ENCODE measurements around the gene CCDC71L. TPM values are rescaled to one million over a fixed set of nuclear protein-coding genes. Genes with fewer than 3 reads are reported as not detected.
A peak's percentile ranks its signal among the peaks of the same experiment; 100 is the strongest.

The CCDC71L gene
- polyA plus RNA-seq, 1 donor: 4.6 TPM

- DNase-seq: peak; percentile 2
Measured at GRCh38 chr7:106659166-106659962, 1.6 kb downstream of the CCDC71L start.

GRCh38 chr7:106658316-106659165, 2.4 kb downstream of the CCDC71L start:
- DNase-seq: no peak

- DNase-seq: no peak
Measured at GRCh38 chr7:106657085-106657991, 3.6 kb downstream of the CCDC71L start.

- no peak for DNase-seq
Measured at GRCh38 chr7:106655703-106656498, 5.1 kb downstream of the CCDC71L start.

GRCh38 chr7:106653488-106653887, 7.5 kb downstream of the CCDC71L start:
- no peak for DNase-seq

- DNase-seq: no peak
Measured at GRCh38 chr7:106652909-106653308, 8.0 kb downstream of the CCDC71L start.

- no peak for DNase-seq
Measured at GRCh38 chr7:106652092-106652491, 8.9 kb downstream of the CCDC71L start.

- no peak for DNase-seq
Measured at GRCh38 chr7:106646256-106646655, 14.7 kb downstream of the CCDC71L start.

GRCh38 chr7:106644999-106645398, 16.0 kb downstream of the CCDC71L start:
- DNase-seq: no peak

GRCh38 chr7:106643216-106644000, 17.6 kb downstream of the CCDC71L start:
- DNase-seq: no peak

- DNase-seq: no peak
Measured at GRCh38 chr7:106641416-106641815, 19.5 kb downstream of the CCDC71L start.

- DNase-seq: no peak
Measured at GRCh38 chr7:106640368-106641141, 20.4 kb downstream of the CCDC71L start.

GRCh38 chr7:106639476-106640334, 21.3 kb downstream of the CCDC71L start:
- DNase-seq: no peak

- DNase-seq: no peak
Measured at GRCh38 chr7:106635411-106635810, 25.5 kb downstream of the CCDC71L start.

- DNase-seq: no peak
Measured at GRCh38 chr7:106634958-106635357, 26.0 kb downstream of the CCDC71L start.

- no peak for DNase-seq
Measured at GRCh38 chr7:106630648-106631047, 30.3 kb downstream of the CCDC71L start.

GRCh38 chr7:106629516-106629915, 31.4 kb downstream of the CCDC71L start:
- no peak for DNase-seq

GRCh38 chr7:106626376-106627164, 34.4 kb downstream of the CCDC71L start:
- DNase-seq: no peak

Data from hindlimb muscle (tissue), 1 donor.